WTC11 (cell line): Measurements from ENCODE around the gene LARP4B. TPM values are rescaled to one million over a fixed set of nuclear protein-coding genes. Genes with fewer than 3 reads are reported as not detected.

Experiments used
- ATAC-seq: fragments of 200-7000 bp; cut with Tn5 transposase; 2 replicates; pipeline ENCODE4 v1.10.0; 2021; ENCODE audit warnings: mild to moderate bottlenecking, moderate library complexity
- CTCF ChIA-PET: fragments of 300-600 bp; sonication (Branson Sonifier 250); formaldehyde crosslinking; loops from one replicate; lab custom pipeline; 2021; ENCODE audit warnings: antibody characterized with exemption; lab: Charles Lee
- POLR2A ChIA-PET: fragments of 350-600 bp; sonication (Branson Sonifier 250); formaldehyde crosslinking; loops from one replicate; lab custom pipeline; 2021; ENCODE audit warnings: antibody characterized with exemption; lab: Charles Lee
- DNase-seq: peaks from one replicate; pipeline ENCODE4 v3.0.0; 2021; ENCODE audit warnings: low spot score
- H3K27ac Mint-ChIP-seq: 2 replicates; pipeline ENCODE4 v1.8.0; 2021; ENCODE audit warnings: mixed read lengths
- H3K27me3 Mint-ChIP-seq: 2 replicates; pipeline ENCODE4 v1.8.0; 2021; ENCODE audit warnings: low read depth, mild to moderate bottlenecking, moderate library complexity, mixed read lengths
- H3K36me3 Mint-ChIP-seq: 2 replicates; pipeline ENCODE4 v1.8.0; 2021; ENCODE audit warnings: mixed read lengths
- H3K4me1 Mint-ChIP-seq: 2 replicates; pipeline ENCODE4 v1.8.0; 2022; ENCODE audit warnings: mixed read lengths
- H3K4me3 Mint-ChIP-seq: 2 replicates; pipeline ENCODE4 v1.8.0; 2021; ENCODE audit warnings: mild to moderate bottlenecking, moderate library complexity, mixed read lengths
- H3K9me3 Mint-ChIP-seq: 2 replicates; pipeline ENCODE4 v1.8.0; 2021; ENCODE audit warnings: mixed read lengths
- AR ChIP-seq: fragments of 250-450 bp; sonication (Bioruptor Pico); IDR thresholded peaks from 2 replicates; pipeline ENCODE4 v1.9.0; 2021; ENCODE audit warnings: mild to moderate bottlenecking
- ATF1 ChIP-seq: sonication (generic); formaldehyde crosslinking; IDR thresholded peaks from 2 replicates; pipeline ENCODE4 v1.8.1; 2023; ENCODE audit warnings: mild to moderate bottlenecking, moderate library complexity, missing genetic modification reagents
- ESRRA ChIP-seq: sonication (generic); formaldehyde crosslinking; IDR thresholded peaks from 2 replicates; pipeline ENCODE4 v1.8.1; 2022; ENCODE audit warnings: mild to moderate bottlenecking, missing genetic modification reagents, borderline replicate concordance
- ETV6 ChIP-seq: sonication (generic); formaldehyde crosslinking; IDR thresholded peaks from 2 replicates; pipeline ENCODE4 v1.8.1; 2022; ENCODE audit warnings: mild to moderate bottlenecking, missing genetic modification reagents
- FOXK1 ChIP-seq: sonication (generic); formaldehyde crosslinking; IDR thresholded peaks from 2 replicates; pipeline ENCODE4 v1.8.0; 2022; ENCODE audit warnings: mild to moderate bottlenecking, moderate library complexity, missing genetic modification reagents
- FOXP4 ChIP-seq: sonication (generic); formaldehyde crosslinking; IDR thresholded peaks from 2 replicates; pipeline ENCODE4 v1.8.0; 2022; ENCODE audit warnings: mild to moderate bottlenecking, missing genetic modification reagents
- GRHL2 ChIP-seq: fragments of 250-450 bp; sonication (Bioruptor Pico); IDR thresholded peaks from 2 replicates; pipeline ENCODE4 v1.8.0; 2022; ENCODE audit warnings: mild to moderate bottlenecking, moderate library complexity; ENCODE audit not compliant: insufficient replicate concordance, severe bottlenecking
- HMGA2 ChIP-seq: fragments of 250-450 bp; sonication (Bioruptor Pico); IDR thresholded peaks from 2 replicates; pipeline ENCODE4 v1.4.0; 2021; ENCODE audit warnings: mild to moderate bottlenecking, moderate library complexity
- NFATC4 ChIP-seq: fragments of 250-450 bp; sonication (Bioruptor Pico); IDR thresholded peaks from 2 replicates; pipeline ENCODE4 v1.9.0; 2021; ENCODE audit warnings: mild to moderate bottlenecking
- NFE2L1 ChIP-seq: sonication (generic); formaldehyde crosslinking; IDR thresholded peaks from 2 replicates; pipeline ENCODE4 v1.8.1; 2023; ENCODE audit warnings: missing genetic modification reagents
- NR1H2 ChIP-seq: sonication (generic); formaldehyde crosslinking; IDR thresholded peaks from 2 replicates; pipeline ENCODE4 v1.9.0; 2021; ENCODE audit warnings: mild to moderate bottlenecking, moderate library complexity, missing genetic modification reagents
- PRDM15 ChIP-seq: sonication (generic); formaldehyde crosslinking; IDR thresholded peaks from 2 replicates; pipeline ENCODE4 v1.8.0; 2022; ENCODE audit warnings: missing genetic modification reagents
- PRRX2 ChIP-seq: fragments of 250-450 bp; sonication (Bioruptor Pico); IDR thresholded peaks from 2 replicates; pipeline ENCODE4 v1.8.0; 2021; ENCODE audit warnings: mild to moderate bottlenecking
- SMAD3 ChIP-seq: sonication (generic); formaldehyde crosslinking; IDR thresholded peaks from 2 replicates; pipeline ENCODE4 v1.8.0; 2022; ENCODE audit warnings: missing genetic modification reagents, mild to moderate bottlenecking, borderline replicate concordance
- SMAD4 ChIP-seq: sonication (generic); formaldehyde crosslinking; IDR thresholded peaks from 2 replicates; pipeline ENCODE4 v1.8.0; 2022; ENCODE audit warnings: mild to moderate bottlenecking, missing genetic modification reagents
- SP1 ChIP-seq: sonication (generic); formaldehyde crosslinking; conservative IDR thresholded peaks from 2 replicates; pipeline ENCODE4 v1.8.1; 2022; ENCODE audit warnings: missing genetic modification reagents
- TEAD4 ChIP-seq: sonication (generic); formaldehyde crosslinking; IDR thresholded peaks from 2 replicates; pipeline ENCODE4 v1.8.0; 2022; ENCODE audit warnings: mild to moderate bottlenecking, missing genetic modification reagents
- ZNF263 ChIP-seq: sonication (generic); formaldehyde crosslinking; IDR thresholded peaks from 2 replicates; pipeline ENCODE4 v1.8.1; 2022; ENCODE audit warnings: low read depth, mild to moderate bottlenecking, moderate library complexity, missing genetic modification reagents
- ZNF317 ChIP-seq: sonication (generic); formaldehyde crosslinking; IDR thresholded peaks from 2 replicates; pipeline ENCODE4 v1.8.1; 2023; ENCODE audit warnings: low read depth, mild to moderate bottlenecking, moderate library complexity, missing genetic modification reagents, borderline replicate concordance
- ZNF423 ChIP-seq: fragments of 250-450 bp; sonication (Bioruptor Pico); IDR thresholded peaks from 2 replicates; pipeline ENCODE4 v2.1.2; 2022; ENCODE audit warnings: mild to moderate bottlenecking, moderate library complexity
- ZNF425 ChIP-seq: fragments of 250-450 bp; sonication (Bioruptor Pico); conservative IDR thresholded peaks from 2 replicates; pipeline ENCODE4 v1.9.0; 2021; ENCODE audit warnings: mild to moderate bottlenecking
- total RNA-seq: library from RNA; stranded (reverse); gene quantifications from 3 replicates; pipeline ENCODE4 v1.2.3, GENCODE V29; 2021

Gene LARP4B
- total RNA-seq, 1 experiment from 2014 or later = 87.1 TPM

GRCh38 chr10:926075-926698 lies 5.3 kb downstream of the LARP4B start (continued):
- TF ChIP-seq AR (CRISPR knock-in tag) (no peak), NFE2L1 (CRISPR knock-in tag) (no peak), ZNF425 (no peak), HMGA2 (CRISPR knock-in tag) (no peak), NR1H2 (CRISPR knock-in tag) (no peak), ATF1 (CRISPR knock-in tag) (no peak), ZNF263 (no peak), FOXK1 (CRISPR knock-in tag) (no peak), PRRX2 (no peak)

GRCh38 chr10:924524-924859 lies 7.0 kb downstream of the LARP4B start:
- Mint-ChIP-seq H3K4me1 (peaks cover 44% of the 10 kb centered on the region), H3K27ac (peak overlapping the region; percentile 19), H3K9me3 (no peaks in the 10 kb centered on the region)

More at GRCh38 chr10:924524-924859, 7.0 kb downstream of the LARP4B start:
- DNase-seq = no peak
- no peaks in the 10 kb centered on the region for H3K27me3 Mint-ChIP-seq
- TF ChIP-seq ATF1 (CRISPR knock-in tag) (no peak), SMAD3 (CRISPR knock-in tag) (no peak), ETV6 (no peak), NR1H2 (CRISPR knock-in tag) (no peak), SP1 (no peak), TEAD4 (CRISPR knock-in tag) (no peak), PRDM15 (CRISPR knock-in tag) (no peak), ZNF425 (no peak), PRRX2 (no peak), NFE2L1 (CRISPR knock-in tag) (no peak), ZNF423 (CRISPR knock-in tag) (no peak), ZNF317 (CRISPR knock-in tag) (no peak), SMAD4 (CRISPR knock-in tag) (no peak), ESRRA (CRISPR knock-in tag) (no peak), NFATC4 (CRISPR knock-in tag) (no peak), GRHL2 (CRISPR knock-in tag) (no peak), FOXP4 (CRISPR knock-in tag) (no peak)
- TF ChIP-seq, all 79 proteins: peak for 0
- peaks cover 13% of the 10 kb centered on the region; the same call in 1 of the 2 replicates for H3K36me3 Mint-ChIP-seq
- no peak overlapping the region for H3K4me3 Mint-ChIP-seq
- CTCF ChIA-PET = no interaction called here
- POLR2A ChIA-PET = no interaction called here
- ATAC-seq = peak; percentile 92
